ENCODE results near the gene GCC2. TPM values are rescaled to one million over a fixed set of nuclear protein-coding genes. Genes with fewer than 3 reads are reported as not detected.

GCC2 gene
- polyA plus RNA-seq, 2 donors = 5.3 to 6.2 TPM

DNA sequence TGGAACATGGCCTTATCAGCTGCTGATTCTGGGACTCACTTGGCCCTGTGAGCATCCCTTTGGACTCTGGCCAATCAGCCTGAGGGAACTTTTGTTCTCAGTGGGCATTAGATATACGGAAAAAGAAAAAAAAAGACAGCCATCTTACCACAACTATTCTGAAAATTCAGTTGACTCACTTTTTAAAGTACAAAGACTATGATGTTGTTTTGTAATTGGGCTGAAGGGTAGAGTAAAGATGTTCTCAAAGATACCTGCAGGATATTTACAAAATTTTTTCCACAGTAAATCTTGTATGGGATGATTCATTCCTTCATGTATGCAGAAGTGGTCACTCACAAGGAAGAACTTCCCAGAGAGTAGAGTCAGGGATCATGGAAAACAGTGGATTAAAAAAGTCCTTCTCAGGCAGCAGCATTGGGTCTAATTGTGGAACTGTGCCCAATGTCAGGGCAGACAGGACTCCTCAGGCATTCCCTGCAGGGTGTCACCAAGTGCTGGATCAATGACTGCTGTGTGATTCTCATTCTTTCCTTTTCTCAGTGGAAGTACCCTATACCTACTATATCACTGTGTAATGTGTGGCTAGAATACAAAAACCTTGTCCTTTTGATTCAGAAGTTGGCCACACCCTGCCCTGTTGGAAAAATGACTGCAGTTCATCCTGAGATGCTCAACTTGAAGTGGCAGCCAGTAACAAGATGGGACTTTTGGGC, 35.9 kb upstream of the GCC2 start:
- WGBS, 2 donors = 26 to 37% methylated on average over 1 of the region's 1 CpG
- H3K4me1 ChIP-seq (ENCODE audit: control insufficient read depth in 2 of 2, insufficient read depth in 2 of 2, low read length in 1 of 2) = no peaks in the 10 kb centered on the region
- no peak overlapping the region for H3K27ac ChIP-seq (ENCODE audit: low read depth in 2 of 2, low read length in 1 of 2)
- H3K4me3 ChIP-seq (ENCODE audit: low read depth in 1 of 2, low read length in 2 of 2) = no peak overlapping the region
- H3K36me3 ChIP-seq (ENCODE audit: control insufficient read depth in 2 of 2, insufficient read depth in 2 of 2, low read length in 1 of 2) = no peaks in the 10 kb centered on the region
- no peaks in the 10 kb centered on the region for H3K27me3 ChIP-seq (ENCODE audit: control insufficient read depth in 1 of 2, insufficient read depth in 2 of 2, low read length in 2 of 2)
- no peaks in the 10 kb centered on the region for H3K9me3 ChIP-seq (ENCODE audit: control insufficient read depth in 2 of 2, insufficient read depth in 1 of 2, low read depth in 1 of 2, low read length in 1 of 2)

DNA sequence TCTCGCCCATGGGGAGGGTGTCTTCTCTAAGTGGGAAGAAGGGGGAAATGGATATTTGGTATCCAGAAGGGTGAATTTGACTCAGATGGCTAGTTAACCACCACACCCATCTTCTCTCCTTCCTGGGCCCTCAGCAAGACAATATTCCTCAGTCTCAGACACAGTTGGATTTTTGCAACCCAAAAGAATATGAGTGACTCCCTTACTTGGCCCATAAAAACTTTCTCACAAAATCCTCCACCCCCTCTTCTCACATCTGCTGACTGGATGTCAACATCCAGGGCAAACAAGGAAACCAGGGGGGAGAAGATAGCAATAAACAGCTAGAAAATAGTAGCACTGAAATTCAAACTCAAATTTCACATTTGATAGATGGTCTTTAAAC, 35.3 kb upstream of the GCC2 start:
- H3K27me3 ChIP-seq (ENCODE audit: control insufficient read depth in 1 of 2, insufficient read depth in 2 of 2, low read length in 2 of 2) = no peaks in the 10 kb centered on the region
- 84 to 93% methylated on average over 1 of the region's 1 CpG for WGBS, 2 donors

GRCh38 chr2:108414256-108414876, 34.6 kb upstream of the GCC2 start:
- Histone ChIP-seq H3K27ac (ENCODE audit: low read depth in 2 of 2, low read length in 1 of 2) (no peak overlapping the region), H3K27me3 (ENCODE audit: control insufficient read depth in 1 of 2, insufficient read depth in 2 of 2, low read length in 2 of 2) (no peaks in the 10 kb centered on the region), H3K4me1 (ENCODE audit: control insufficient read depth in 2 of 2, insufficient read depth in 2 of 2, low read length in 1 of 2) (no peaks in the 10 kb centered on the region), H3K36me3 (ENCODE audit: control insufficient read depth in 2 of 2, insufficient read depth in 2 of 2, low read length in 1 of 2) (no peaks in the 10 kb centered on the region), H3K4me3 (ENCODE audit: low read depth in 1 of 2, low read length in 2 of 2) (no peak overlapping the region), H3K9me3 (ENCODE audit: control insufficient read depth in 2 of 2, insufficient read depth in 1 of 2, low read depth in 1 of 2, low read length in 1 of 2) (no peaks in the 10 kb centered on the region)
- WGBS, 2 donors = 84 to 95% methylated on average over 3 of the region's 3 CpGs

More for the DNA sequence above, 35.3 kb upstream of the GCC2 start:
- Histone ChIP-seq H3K9me3 (ENCODE audit: control insufficient read depth in 2 of 2, insufficient read depth in 1 of 2, low read depth in 1 of 2, low read length in 1 of 2) (no peaks in the 10 kb centered on the region), H3K4me3 (ENCODE audit: low read depth in 1 of 2, low read length in 2 of 2) (no peak overlapping the region), H3K27ac (ENCODE audit: low read depth in 2 of 2, low read length in 1 of 2) (no peak overlapping the region), H3K36me3 (ENCODE audit: control insufficient read depth in 2 of 2, insufficient read depth in 2 of 2, low read length in 1 of 2) (no peaks in the 10 kb centered on the region), H3K4me1 (ENCODE audit: control insufficient read depth in 2 of 2, insufficient read depth in 2 of 2, low read length in 1 of 2) (no peaks in the 10 kb centered on the region)

DNA sequence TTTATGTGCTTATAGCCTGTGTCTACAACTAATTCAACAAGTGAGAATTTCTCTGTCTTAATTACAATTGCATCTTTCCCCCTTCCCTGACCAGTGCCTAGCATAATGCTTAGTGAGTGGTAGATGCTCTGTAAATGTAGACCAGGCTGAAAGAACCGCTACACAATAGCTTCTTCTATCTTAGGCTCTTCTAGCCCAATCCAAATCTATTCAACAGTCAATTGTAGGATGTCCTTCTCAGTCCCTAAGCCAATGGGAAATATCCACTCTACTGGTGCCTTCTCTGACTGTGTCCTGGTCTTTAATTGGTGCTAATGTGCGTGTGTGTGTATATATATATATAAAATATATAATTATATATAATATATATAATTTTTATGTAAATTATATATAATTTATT, 34.1 kb upstream of the GCC2 start:
- no peaks in the 10 kb centered on the region for H3K4me1 ChIP-seq (ENCODE audit: control insufficient read depth in 2 of 2, insufficient read depth in 2 of 2, low read length in 1 of 2)
- no peaks in the 10 kb centered on the region for H3K27me3 ChIP-seq (ENCODE audit: control insufficient read depth in 1 of 2, insufficient read depth in 2 of 2, low read length in 2 of 2)
- 92 to 96% methylated on average over 2 of the region's 2 CpGs for WGBS, 2 donors

DNA sequence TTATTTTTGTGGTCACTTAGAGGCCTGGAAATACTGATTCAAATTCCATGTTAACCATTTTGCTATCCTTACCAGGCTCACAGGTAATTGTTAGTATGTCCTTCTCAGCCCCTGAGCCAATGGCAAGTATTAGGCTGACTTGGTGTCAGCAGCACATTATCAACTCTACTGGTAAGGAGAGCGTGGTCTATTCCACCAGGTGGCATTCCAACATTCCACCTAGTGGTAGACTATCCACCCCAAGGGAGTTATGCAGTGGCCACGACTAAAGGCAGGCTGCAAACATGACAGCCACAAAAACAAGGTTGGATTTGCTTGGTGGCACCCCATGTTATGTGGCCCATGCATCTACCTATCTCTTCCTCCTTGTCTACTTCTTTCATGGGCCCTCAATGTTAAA, 31.8 kb upstream of the GCC2 start:
- WGBS, 2 donors = 75 to 78% methylated on average over 2 of the region's 2 CpGs

More for the DNA sequence above, 34.1 kb upstream of the GCC2 start:
- Histone ChIP-seq H3K4me3 (ENCODE audit: low read depth in 1 of 2, low read length in 2 of 2) (no peak overlapping the region), H3K27ac (ENCODE audit: low read depth in 2 of 2, low read length in 1 of 2) (no peak overlapping the region), H3K36me3 (ENCODE audit: control insufficient read depth in 2 of 2, insufficient read depth in 2 of 2, low read length in 1 of 2) (no peaks in the 10 kb centered on the region), H3K9me3 (ENCODE audit: control insufficient read depth in 2 of 2, insufficient read depth in 1 of 2, low read depth in 1 of 2, low read length in 1 of 2) (no peaks in the 10 kb centered on the region)

DNA sequence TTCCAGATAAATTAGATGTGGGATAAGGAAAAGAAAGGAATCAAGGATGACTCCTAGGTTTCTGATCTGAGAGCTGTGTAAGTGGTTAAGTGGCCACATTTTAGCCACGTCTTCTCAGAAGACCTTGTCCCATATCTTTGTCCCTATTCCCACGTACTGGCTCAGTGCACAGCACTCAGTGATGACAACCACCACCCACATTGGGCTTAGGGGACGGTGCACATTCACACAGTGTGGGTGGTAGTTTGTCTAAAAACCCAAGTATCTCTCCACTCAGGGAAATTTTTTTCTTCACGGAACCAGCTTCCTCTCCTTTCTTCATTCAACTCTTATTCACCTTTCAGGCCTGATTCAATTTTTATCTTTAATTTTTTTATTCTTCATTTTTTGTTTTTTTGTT, 30.6 kb upstream of the GCC2 start:
- WGBS, 2 donors = 77 to 88% methylated on average over 4 of the region's 4 CpGs
- Histone ChIP-seq H3K4me1 (ENCODE audit: control insufficient read depth in 2 of 2, insufficient read depth in 2 of 2, low read length in 1 of 2) (no peaks in the 10 kb centered on the region), H3K27me3 (ENCODE audit: control insufficient read depth in 1 of 2, insufficient read depth in 2 of 2, low read length in 2 of 2) (no peaks in the 10 kb centered on the region), H3K9me3 (ENCODE audit: control insufficient read depth in 2 of 2, insufficient read depth in 1 of 2, low read depth in 1 of 2, low read length in 1 of 2) (no peaks in the 10 kb centered on the region), H3K36me3 (ENCODE audit: control insufficient read depth in 2 of 2, insufficient read depth in 2 of 2, low read length in 1 of 2) (no peaks in the 10 kb centered on the region), H3K27ac (ENCODE audit: low read depth in 2 of 2, low read length in 1 of 2) (no peak overlapping the region), H3K4me3 (ENCODE audit: low read depth in 1 of 2, low read length in 2 of 2) (no peak overlapping the region)

More for the DNA sequence above, 31.8 kb upstream of the GCC2 start:
- Histone ChIP-seq H3K4me3 (ENCODE audit: low read depth in 1 of 2, low read length in 2 of 2) (no peak overlapping the region), H3K36me3 (ENCODE audit: control insufficient read depth in 2 of 2, insufficient read depth in 2 of 2, low read length in 1 of 2) (no peaks in the 10 kb centered on the region), H3K4me1 (ENCODE audit: control insufficient read depth in 2 of 2, insufficient read depth in 2 of 2, low read length in 1 of 2) (no peaks in the 10 kb centered on the region), H3K27me3 (ENCODE audit: control insufficient read depth in 1 of 2, insufficient read depth in 2 of 2, low read length in 2 of 2) (no peaks in the 10 kb centered on the region), H3K9me3 (ENCODE audit: control insufficient read depth in 2 of 2, insufficient read depth in 1 of 2, low read depth in 1 of 2, low read length in 1 of 2) (no peaks in the 10 kb centered on the region), H3K27ac (ENCODE audit: low read depth in 2 of 2, low read length in 1 of 2) (no peak overlapping the region)

GRCh38 chr2:108423067-108423466, 25.9 kb upstream of the GCC2 start:
- Histone ChIP-seq H3K27me3 (ENCODE audit: control insufficient read depth in 1 of 2, insufficient read depth in 2 of 2, low read length in 2 of 2) (no peaks in the 10 kb centered on the region), H3K9me3 (ENCODE audit: control insufficient read depth in 2 of 2, insufficient read depth in 1 of 2, low read depth in 1 of 2, low read length in 1 of 2) (no peaks in the 10 kb centered on the region), H3K4me1 (ENCODE audit: control insufficient read depth in 2 of 2, insufficient read depth in 2 of 2, low read length in 1 of 2) (no peaks in the 10 kb centered on the region), H3K27ac (ENCODE audit: low read depth in 2 of 2, low read length in 1 of 2) (no peak overlapping the region), H3K4me3 (ENCODE audit: low read depth in 1 of 2, low read length in 2 of 2) (no peak overlapping the region), H3K36me3 (ENCODE audit: control insufficient read depth in 2 of 2, insufficient read depth in 2 of 2, low read length in 1 of 2) (no peaks in the 10 kb centered on the region)
- 70 to 92% methylated on average over 1 of the region's 1 CpG for WGBS, 2 donors

DNA sequence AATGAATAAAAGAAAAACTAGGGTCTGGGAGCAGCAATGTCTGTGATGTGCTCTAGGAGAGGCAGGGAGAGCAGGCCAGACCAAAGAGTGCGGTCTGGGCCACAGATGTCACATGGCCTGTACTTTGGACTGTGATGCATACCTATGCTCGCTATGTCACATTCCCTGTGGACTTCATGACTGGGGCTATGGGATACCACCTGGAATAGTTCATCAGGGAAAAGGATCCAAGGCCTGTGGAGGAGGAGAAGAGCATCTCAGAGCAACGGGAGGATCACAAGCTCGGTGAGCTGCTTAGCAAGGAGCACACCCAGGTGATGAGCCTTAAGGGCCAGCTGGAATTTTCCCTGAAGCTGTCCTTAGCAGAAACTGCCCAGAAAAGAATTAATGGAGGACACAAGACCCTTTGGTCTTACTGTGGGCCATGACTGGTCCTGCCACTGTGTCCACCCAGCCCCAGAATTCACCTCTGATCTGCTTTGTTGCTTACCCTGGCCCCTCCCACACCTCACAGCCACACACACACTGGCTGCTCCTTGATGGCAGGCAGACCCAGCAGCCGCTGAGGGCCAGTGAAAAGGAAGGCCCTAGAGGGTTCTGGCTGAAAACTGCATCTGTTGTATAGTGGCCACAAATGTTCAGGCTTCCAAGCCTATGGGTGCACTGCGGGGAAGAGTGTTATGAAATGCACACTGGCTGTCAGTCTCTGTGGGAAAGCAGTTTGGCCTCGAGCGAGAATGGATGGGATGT, 25.3 kb upstream of the GCC2 start:
- no peaks in the 10 kb centered on the region for H3K9me3 ChIP-seq (ENCODE audit: control insufficient read depth in 2 of 2, insufficient read depth in 1 of 2, low read depth in 1 of 2, low read length in 1 of 2)
- no peaks in the 10 kb centered on the region for H3K36me3 ChIP-seq (ENCODE audit: control insufficient read depth in 2 of 2, insufficient read depth in 2 of 2, low read length in 1 of 2)
- WGBS, 2 donors = 88 to 90% methylated on average over 8 of the region's 8 CpGs

DNA sequence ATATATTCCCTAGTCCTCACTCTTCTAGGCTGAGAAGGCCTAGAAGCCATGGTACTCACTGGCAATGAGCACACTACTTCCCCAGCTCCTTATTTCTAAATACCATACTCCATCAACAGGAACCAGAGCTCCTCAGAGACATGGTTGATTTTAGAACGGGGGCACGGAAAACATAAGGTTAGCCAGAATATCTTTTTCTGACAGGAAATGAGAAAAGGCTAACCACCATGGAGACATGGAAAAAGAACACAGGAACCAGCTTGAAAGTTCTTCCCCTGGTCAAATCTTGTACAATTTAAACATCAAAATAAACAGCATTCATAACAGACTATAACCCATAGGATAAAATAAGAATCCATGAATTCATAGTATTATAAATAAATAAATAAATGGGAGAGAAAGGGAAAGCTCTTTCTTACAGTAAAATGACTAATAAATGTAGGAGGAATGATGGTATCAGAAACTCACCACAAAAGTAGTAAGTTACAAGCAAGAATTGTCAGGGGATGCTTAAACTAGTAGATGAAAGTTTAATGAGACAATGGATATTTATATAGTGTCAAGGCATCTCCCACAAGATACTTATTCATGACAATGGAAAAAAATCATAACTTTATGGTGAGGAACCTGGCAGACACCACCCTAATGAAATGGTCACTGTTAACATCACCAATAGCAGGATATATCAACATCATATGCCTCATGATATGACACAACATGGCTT, 20.6 kb upstream of the GCC2 start:
- no peaks in the 10 kb centered on the region for H3K36me3 ChIP-seq (ENCODE audit: control insufficient read depth in 2 of 2, insufficient read depth in 2 of 2, low read length in 1 of 2)
- no peak overlapping the region for H3K27ac ChIP-seq (ENCODE audit: low read depth in 2 of 2, low read length in 1 of 2)
- H3K4me1 ChIP-seq (ENCODE audit: control insufficient read depth in 2 of 2, insufficient read depth in 2 of 2, low read length in 1 of 2) = no peaks in the 10 kb centered on the region
- no peak overlapping the region for H3K4me3 ChIP-seq (ENCODE audit: low read depth in 1 of 2, low read length in 2 of 2)
- no peaks in the 10 kb centered on the region for H3K27me3 ChIP-seq (ENCODE audit: control insufficient read depth in 1 of 2, insufficient read depth in 2 of 2, low read length in 2 of 2)
- no peaks in the 10 kb centered on the region for H3K9me3 ChIP-seq (ENCODE audit: control insufficient read depth in 2 of 2, insufficient read depth in 1 of 2, low read depth in 1 of 2, low read length in 1 of 2)
- WGBS, 2 donors = 67 to 81% methylated on average over 2 of the region's 2 CpGs

More for the DNA sequence above, 25.3 kb upstream of the GCC2 start:
- H3K4me1 ChIP-seq (ENCODE audit: control insufficient read depth in 2 of 2, insufficient read depth in 2 of 2, low read length in 1 of 2) = no peaks in the 10 kb centered on the region
- no peak overlapping the region for H3K4me3 ChIP-seq (ENCODE audit: low read depth in 1 of 2, low read length in 2 of 2)
- H3K27ac ChIP-seq (ENCODE audit: low read depth in 2 of 2, low read length in 1 of 2) = no peak overlapping the region
- H3K27me3 ChIP-seq (ENCODE audit: control insufficient read depth in 1 of 2, insufficient read depth in 2 of 2, low read length in 2 of 2) = no peaks in the 10 kb centered on the region
